NCI-H1048 (cell line): ENCODE results near the gene FBXO7.
"Not testable (repeated sequence)": the region's sequence is repeated elsewhere in the genome, so short reads cannot be mapped to it uniquely, and the experiment has no call there.

Source experiments
- DNase-seq: peaks from one replicate; lab custom pipeline; 2025; lab: John Stamatoyannopoulos, UW

Gene FBXO7

GRCh38 chr22:32474635-32475467 is at the start of gene FBXO7:
FBXO7 (plus strand) TSS chr22:32474811; CDS start chr22:32475003, 192 bp downstream.
- peak; percentile 64 for DNase-seq

GRCh38 chr22:32426881-32427280 is 47.7 kb upstream of the FBXO7 start:
- DNase-seq = no peak

GRCh38 chr22:32430352-32430751 is 44.3 kb upstream of the FBXO7 start:
- DNase-seq = no peak

- DNase-seq = no peak
Observed at GRCh38 chr22:32444068-32444467, 30.5 kb upstream of the FBXO7 start.

- DNase-seq = no peak
Observed at GRCh38 chr22:32446321-32446720, 28.3 kb upstream of the FBXO7 start.

- no peak for DNase-seq
Observed at GRCh38 chr22:32448980-32449379, 25.6 kb upstream of the FBXO7 start.

- no peak for DNase-seq
Observed at GRCh38 chr22:32457031-32457430, 17.6 kb upstream of the FBXO7 start.

- no peak for DNase-seq
Observed at GRCh38 chr22:32462452-32462851, 12.2 kb upstream of the FBXO7 start.

GRCh38 chr22:32465661-32466060 is 8.9 kb upstream of the FBXO7 start:
- DNase-seq = no peak

GRCh38 chr22:32466496-32466895 is 8.1 kb upstream of the FBXO7 start:
- no peak for DNase-seq

- DNase-seq = no peak
Observed at GRCh38 chr22:32469799-32470212, 4.8 kb upstream of the FBXO7 start.

- DNase-seq = peak; percentile 3
Observed at GRCh38 chr22:32473388-32473952, 1.1 kb upstream of the FBXO7 start.

GRCh38 chr22:32475468-32476010 is 928 bp downstream of the FBXO7 start:
- no peak for DNase-seq

- no peak for DNase-seq
Observed at GRCh38 chr22:32476281-32477195, 1.9 kb downstream of the FBXO7 start.

- DNase-seq = no peak
Observed at GRCh38 chr22:32477596-32477995, 3.0 kb downstream of the FBXO7 start.

GRCh38 chr22:32478552-32478951 is 3.9 kb downstream of the FBXO7 start:
- not testable (repeated sequence) for DNase-seq

GRCh38 chr22:32478994-32479393 is 4.4 kb downstream of the FBXO7 start:
- no peak for DNase-seq

GRCh38 chr22:32480238-32480637 is 5.6 kb downstream of the FBXO7 start:
- no peak for DNase-seq

GRCh38 chr22:32482708-32483107 is 8.1 kb downstream of the FBXO7 start:
- DNase-seq = no peak

- DNase-seq = no peak
Observed at GRCh38 chr22:32486656-32487390, 12.2 kb downstream of the FBXO7 start.

GRCh38 chr22:32487461-32487860 is 12.8 kb downstream of the FBXO7 start:
- no peak for DNase-seq

GRCh38 chr22:32489377-32489776 is 14.8 kb downstream of the FBXO7 start:
- no peak for DNase-seq
